Measurements from ENCODE around the gene ZNF429. TPM values are rescaled to one million over a fixed set of nuclear protein-coding genes. Genes with fewer than 3 reads are reported as not detected.

Gene ZNF429
- total RNA-seq, 1 experiment from 2014 or later, result 8.3 TPM

- CTCF ChIA-PET, result no interaction called here
- POLR2A ChIA-PET, result no interaction called here
- Histone ChIP-seq H3K36me3 (ENCODE audit: control insufficient read depth, insufficient read depth, low read length) (no peaks in the 10 kb centered on the region), H3K27me3 (ENCODE audit: control insufficient read depth, insufficient read depth, low read length) (no peaks in the 10 kb centered on the region), H3K4me3 (ENCODE audit: low read depth in 2 of 2, low read length in 2 of 2) (no peak overlapping the region), H3K27ac (ENCODE audit: low read length) (no peak overlapping the region), H3K9me3 (ENCODE audit: control insufficient read depth, insufficient read depth, low read depth, low read length) (0 out of 2 replicates have a peak, but pooled peaks cover 6% of the 10 kb centered on the region), H3K4me1 (ENCODE audit: control insufficient read depth, insufficient read depth, low read length) (no peaks in the 10 kb centered on the region)
- DNase-seq (ENCODE audit: low read depth, low spot score), result no peak
- no TSS peak for BruUV-seq (replicated peaks)
- no peak for ATAC-seq
- in situ Hi-C loops (cut with HindIII; ENCODE audit: low pct_unique_long_range_greater_than_20kb, low sequenced_read_pairs), result no loop called here
- intact Hi-C loops (cut with micrococcal nuclease; ENCODE audit: unreplicated experiment), result no loop called here
- no peak for TF ChIP-seq SIN3A (IDR thresholded peaks at IDR 0.05; ENCODE audit: borderline replicate concordance, insufficient read depth, low read depth, low read length)
- no peak for TF ChIP-seq TCF7L2 (IDR thresholded peaks at IDR 0.05; ENCODE audit: low read depth, low read length)
- TF ChIP-seq, protein P1, sequence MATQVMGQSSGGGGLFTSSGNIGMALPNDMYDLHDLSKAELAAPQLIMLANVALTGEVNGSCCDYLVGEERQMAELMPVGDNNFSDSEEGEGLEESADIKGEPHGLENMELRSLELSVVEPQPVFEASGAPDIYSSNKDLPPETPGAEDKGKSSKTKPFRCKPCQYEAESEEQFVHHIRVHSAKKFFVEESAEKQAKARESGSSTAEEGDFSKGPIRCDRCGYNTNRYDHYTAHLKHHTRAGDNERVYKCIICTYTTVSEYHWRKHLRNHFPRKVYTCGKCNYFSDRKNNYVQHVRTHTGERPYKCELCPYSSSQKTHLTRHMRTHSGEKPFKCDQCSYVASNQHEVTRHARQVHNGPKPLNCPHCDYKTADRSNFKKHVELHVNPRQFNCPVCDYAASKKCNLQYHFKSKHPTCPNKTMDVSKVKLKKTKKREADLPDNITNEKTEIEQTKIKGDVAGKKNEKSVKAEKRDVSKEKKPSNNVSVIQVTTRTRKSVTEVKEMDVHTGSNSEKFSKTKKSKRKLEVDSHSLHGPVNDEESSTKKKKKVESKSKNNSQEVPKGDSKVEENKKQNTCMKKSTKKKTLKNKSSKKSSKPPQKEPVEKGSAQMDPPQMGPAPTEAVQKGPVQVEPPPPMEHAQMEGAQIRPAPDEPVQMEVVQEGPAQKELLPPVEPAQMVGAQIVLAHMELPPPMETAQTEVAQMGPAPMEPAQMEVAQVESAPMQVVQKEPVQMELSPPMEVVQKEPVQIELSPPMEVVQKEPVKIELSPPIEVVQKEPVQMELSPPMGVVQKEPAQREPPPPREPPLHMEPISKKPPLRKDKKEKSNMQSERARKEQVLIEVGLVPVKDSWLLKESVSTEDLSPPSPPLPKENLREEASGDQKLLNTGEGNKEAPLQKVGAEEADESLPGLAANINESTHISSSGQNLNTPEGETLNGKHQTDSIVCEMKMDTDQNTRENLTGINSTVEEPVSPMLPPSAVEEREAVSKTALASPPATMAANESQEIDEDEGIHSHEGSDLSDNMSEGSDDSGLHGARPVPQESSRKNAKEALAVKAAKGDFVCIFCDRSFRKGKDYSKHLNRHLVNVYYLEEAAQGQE (IDR thresholded peaks at IDR 0.05; ENCODE audit: insufficient read depth in 1 of 2, low read depth in 2 of 2, low read length in 1 of 2), result no peak
- no peak for TF ChIP-seq POLR2AphosphoS5 (IDR thresholded peaks at IDR 0.05; ENCODE audit: low read depth, low read length)
- TF ChIP-seq, protein P2, sequence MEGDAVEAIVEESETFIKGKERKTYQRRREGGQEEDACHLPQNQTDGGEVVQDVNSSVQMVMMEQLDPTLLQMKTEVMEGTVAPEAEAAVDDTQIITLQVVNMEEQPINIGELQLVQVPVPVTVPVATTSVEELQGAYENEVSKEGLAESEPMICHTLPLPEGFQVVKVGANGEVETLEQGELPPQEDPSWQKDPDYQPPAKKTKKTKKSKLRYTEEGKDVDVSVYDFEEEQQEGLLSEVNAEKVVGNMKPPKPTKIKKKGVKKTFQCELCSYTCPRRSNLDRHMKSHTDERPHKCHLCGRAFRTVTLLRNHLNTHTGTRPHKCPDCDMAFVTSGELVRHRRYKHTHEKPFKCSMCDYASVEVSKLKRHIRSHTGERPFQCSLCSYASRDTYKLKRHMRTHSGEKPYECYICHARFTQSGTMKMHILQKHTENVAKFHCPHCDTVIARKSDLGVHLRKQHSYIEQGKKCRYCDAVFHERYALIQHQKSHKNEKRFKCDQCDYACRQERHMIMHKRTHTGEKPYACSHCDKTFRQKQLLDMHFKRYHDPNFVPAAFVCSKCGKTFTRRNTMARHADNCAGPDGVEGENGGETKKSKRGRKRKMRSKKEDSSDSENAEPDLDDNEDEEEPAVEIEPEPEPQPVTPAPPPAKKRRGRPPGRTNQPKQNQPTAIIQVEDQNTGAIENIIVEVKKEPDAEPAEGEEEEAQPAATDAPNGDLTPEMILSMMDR (IDR thresholded peaks at IDR 0.05), result no peak
These were observed 8.2 kb downstream of the ZNF429 start for GRCh38 chr19:21513651-21514050.

DNA sequence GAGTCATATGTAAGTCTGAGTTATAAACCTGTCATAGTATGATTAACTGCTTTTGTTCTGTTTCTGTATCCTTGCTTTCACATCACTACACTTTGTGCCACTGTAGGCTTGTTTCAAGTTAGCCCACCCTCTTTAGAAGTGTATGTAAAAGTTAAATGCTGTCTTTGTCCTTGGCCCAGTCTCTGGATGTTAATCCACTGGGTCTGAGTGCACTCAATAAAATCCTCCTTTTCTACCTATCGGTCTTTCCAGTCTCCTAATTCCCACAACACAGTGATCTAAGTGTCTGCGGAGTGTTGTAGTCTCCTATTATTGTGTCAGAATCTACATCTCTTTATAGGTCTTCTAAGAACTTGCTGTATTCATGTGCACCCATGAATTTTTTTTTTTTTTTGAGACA is 14.1 kb downstream of the ZNF429 start:
- H3K36me3 ChIP-seq (ENCODE audit: control insufficient read depth, insufficient read depth, low read length), result no peaks in the 10 kb centered on the region; the same call in 1 of the 2 replicates
- in situ Hi-C loops (cut with HindIII; ENCODE audit: low pct_unique_long_range_greater_than_20kb, low sequenced_read_pairs), result no loop called here
- POLR2A ChIA-PET, result no interaction called here

More for the DNA sequence above, 14.1 kb downstream of the ZNF429 start:
- no peak overlapping the region for H3K4me3 ChIP-seq (ENCODE audit: low read depth in 2 of 2, low read length in 2 of 2)
- H3K4me1 ChIP-seq (ENCODE audit: control insufficient read depth, insufficient read depth, low read length), result no peaks in the 10 kb centered on the region
- H3K27me3 ChIP-seq (ENCODE audit: control insufficient read depth, insufficient read depth, low read length), result no peaks in the 10 kb centered on the region
- peaks cover 28% of the 10 kb centered on the region for H3K9me3 ChIP-seq (ENCODE audit: control insufficient read depth, insufficient read depth, low read depth, low read length)
- TF ChIP-seq POLR2AphosphoS5 (IDR thresholded peaks at IDR 0.05; ENCODE audit: low read depth, low read length) (no peak), SIN3A (IDR thresholded peaks at IDR 0.05; ENCODE audit: borderline replicate concordance, insufficient read depth, low read depth, low read length) (no peak), TCF7L2 (IDR thresholded peaks at IDR 0.05; ENCODE audit: low read depth, low read length) (no peak)
- TF ChIP-seq, protein P1 (IDR thresholded peaks at IDR 0.05; ENCODE audit: insufficient read depth in 1 of 2, low read depth in 2 of 2, low read length in 1 of 2), result no peak
- TF ChIP-seq, protein P2 (IDR thresholded peaks at IDR 0.05), result no peak
- H3K27ac ChIP-seq (ENCODE audit: low read length), result no peak overlapping the region
- BruUV-seq (replicated peaks), result no TSS peak
- intact Hi-C loops (cut with micrococcal nuclease; ENCODE audit: unreplicated experiment), result no loop called here
- CTCF ChIA-PET, result no interaction called here
- no peak for ATAC-seq
- DNase-seq (ENCODE audit: low read depth, low spot score), result no peak

Measured in Panc1 (cell line).